K562 (cell line): Measurements from ENCODE around the gene MED15. TPM values are rescaled to one million over a fixed set of nuclear protein-coding genes. Genes with fewer than 3 reads are reported as not detected.

Source experiments
- ARHGAP35 ChIP-seq: fragments of 450-650 bp; IDR thresholded peaks from 2 replicates; pipeline ENCODE4 v1.6.1; 2018; ENCODE audit not compliant: partially characterized antibody
- ATF7 ChIP-seq: fragments of 450-650 bp; IDR thresholded peaks from 2 replicates; pipeline ENCODE4 v1.7.1; 2014; ENCODE audit warnings: mild to moderate bottlenecking, moderate library complexity
- BCOR ChIP-seq: fragments of 450-650 bp; IDR thresholded peaks from 2 replicates; pipeline ENCODE4 v1.6.1; 2016
- CBFA2T2 ChIP-seq: fragments of 450-650 bp; conservative IDR thresholded peaks from 2 replicates; pipeline ENCODE4 v1.6.1; 2017; ENCODE audit warnings: mild to moderate bottlenecking
- ETV6 ChIP-seq, 3 experiments: fragments of 150-350 bp in 1 of 3; sonication (generic) in 1 of 3; formaldehyde crosslinking in 1 of 3; IDR thresholded peaks; 2 replicates each; pipeline versions ENCODE4 v1.6.1 to v1.8.0; 2014 to 2022; ENCODE audit warnings: borderline replicate concordance in 2 of 3, low read depth in 2 of 3, antibody characterized with exemption in 1 of 3, low read length in 1 of 3, mild to moderate bottlenecking in 1 of 3, missing genetic modification reagents in 1 of 3
- GATA2 ChIP-seq: sonication (generic); formaldehyde crosslinking; IDR thresholded peaks from 2 replicates; pipeline ENCODE4 v1.4.0; 2020; ENCODE audit warnings: mild to moderate bottlenecking, missing genetic modification reagents
- HLTF ChIP-seq: fragments of 450-650 bp; IDR thresholded peaks from 2 replicates; pipeline ENCODE4 v1.6.1; 2016
- HNRNPH1 ChIP-seq: fragments of 200-400 bp; formaldehyde crosslinking; optimal IDR thresholded peaks from 2 replicates; pipeline ENCODE3; 2017; ENCODE audit warnings: low read depth, mild to moderate bottlenecking, low read length, moderate library complexity
- MCM7 ChIP-seq, 2 experiments: fragments of 450-650 bp; IDR thresholded peaks; 2 replicates each; pipeline ENCODE4 v1.6.1; 2016 to 2018
- NEUROD1 ChIP-seq: fragments of 150-350 bp; IDR thresholded peaks from 2 replicates; pipeline ENCODE4 v1.6.1; 2014; ENCODE audit warnings: borderline replicate concordance, low read length, low read depth; ENCODE audit not compliant: partially characterized antibody
- NFRKB ChIP-seq: fragments of 450-650 bp; IDR thresholded peaks from 2 replicates; pipeline ENCODE4 v1.6.1; 2016; ENCODE audit warnings: low read depth
- NR2C1 ChIP-seq, 2 experiments: fragments of 450-650 bp; IDR thresholded peaks; 2 replicates each; pipeline ENCODE4 v1.6.1; 2017; ENCODE audit warnings: mild to moderate bottlenecking in 2 of 2, antibody characterized with exemption in 1 of 2, inconsistent platforms in 1 of 2, missing compliant biosample characterization in 1 of 2, missing genetic modification characterization in 1 of 2
- STAT5A ChIP-seq: IDR thresholded peaks from 2 replicates; pipeline ENCODE4 v1.6.1; 2012; ENCODE audit warnings: low read length, inconsistent platforms, borderline replicate concordance
- YBX1 ChIP-seq: fragments of 450-650 bp; IDR thresholded peaks from 2 replicates; pipeline ENCODE4 v1.7.1; 2016; ENCODE audit warnings: mild to moderate bottlenecking
- ZNF140 ChIP-seq: fragments of 250-450 bp; sonication (Bioruptor Pico); IDR thresholded peaks from 2 replicates; pipeline ENCODE4 v1.8.0; 2021; ENCODE audit warnings: moderate library complexity, mild to moderate bottlenecking, inconsistent platforms
- ZNF184 ChIP-seq: sonication (generic); formaldehyde crosslinking; IDR thresholded peaks from 2 replicates; pipeline ENCODE4 v1.5.0; 2020; ENCODE audit warnings: missing genetic modification reagents
- ZNF347 ChIP-seq: fragments of 450-650 bp; formaldehyde crosslinking; IDR thresholded peaks from 2 replicates; pipeline ENCODE4 v1.4.0; 2020; ENCODE audit warnings: low read depth, mild to moderate bottlenecking, moderate library complexity
- ZNF785 ChIP-seq: fragments of 250-450 bp; sonication (Bioruptor Pico); IDR thresholded peaks from 2 replicates; pipeline ENCODE4 v1.4.0; 2020; ENCODE audit warnings: mild to moderate bottlenecking
- ZZZ3 ChIP-seq: fragments of 450-650 bp; IDR thresholded peaks from 2 replicates; pipeline ENCODE4 v1.6.1; 2016; ENCODE audit warnings: antibody characterized with exemption, mild to moderate bottlenecking, moderate library complexity
- polyA plus RNA-seq, 8 experiments: library from polyadenylated mRNA; depleted of rRNA in 4 of 8; stranded (reverse) in 5 of 8; unstranded in 3 of 8; fragments of >200 nt; fragmentation: Nextera tagmentation in 2 of 8; fragmentation: Illumina TruSeq in 1 of 8; extraction: Ambion mirVana in 2 of 8; extraction: Trizol in 1 of 8; gene quantifications; 2 replicates each; pipeline versions ENCODE4 v1.2.1 to v1.2.3, GENCODE V29; 2011 to 2014; ENCODE audit warnings: inconsistent platforms in 1 of 8, missing spikeins in 1 of 8
- total RNA-seq, 7 experiments: library from RNA; depleted of rRNA in 6 of 7; stranded (reverse); fragments of >200 nt in 6 of 7; fragmentation: Illumina TruSeq in 2 of 7; extraction: Trizol in 2 of 7; gene quantifications; 2 replicates each; pipeline versions ENCODE4 v1.2.1 to v1.2.3, GENCODE V29; 2011 to 2021; ENCODE audit warnings: low replicate concordance in 1 of 7
- TF ChIP-seq, protein P1 (sequence below): fragments of 450-650 bp; IDR thresholded peaks from 2 replicates; pipeline ENCODE4 v1.6.1; 2016; ENCODE audit warnings: antibody characterized with exemption
- TF ChIP-seq, protein P2 (sequence below), 3 experiments: fragments of 200-800 bp in 1 of 3; fragments of 250-450 bp in 1 of 3; fragments of 450-650 bp in 1 of 3; sonication (Bioruptor Pico) in 1 of 3; sonication (Bioruptor generic) in 1 of 3; formaldehyde crosslinking in 1 of 3; IDR thresholded peaks; 2 replicates each; pipeline versions ENCODE4 v1.6.1 to v1.8.0; 2016 to 2022; ENCODE audit warnings: mild to moderate bottlenecking in 2 of 3, missing genetic modification characterization in 2 of 3, missing compliant biosample characterization in 1 of 3, moderate library complexity in 1 of 3
- TF ChIP-seq, protein P3 (sequence below), 2 experiments: fragments of 450-650 bp in 1 of 2; sonication (generic) in 1 of 2; formaldehyde crosslinking in 1 of 2; IDR thresholded peaks in 1 of 2; conservative IDR thresholded peaks in 1 of 2; 2 replicates each; pipeline versions ENCODE4 v1.6.1 to v1.8.1; 2016 to 2023; ENCODE audit warnings: mild to moderate bottlenecking in 2 of 2, moderate library complexity in 2 of 2, inconsistent platforms in 1 of 2, missing genetic modification reagents in 1 of 2

Gene MED15
- total and polyA plus RNA-seq, 9 of the 15 experiments (the other 6 are each of a cell fraction or from before 2014, with no cell fraction given), result 4.0 to 271 (median 60.1) TPM

DNA sequence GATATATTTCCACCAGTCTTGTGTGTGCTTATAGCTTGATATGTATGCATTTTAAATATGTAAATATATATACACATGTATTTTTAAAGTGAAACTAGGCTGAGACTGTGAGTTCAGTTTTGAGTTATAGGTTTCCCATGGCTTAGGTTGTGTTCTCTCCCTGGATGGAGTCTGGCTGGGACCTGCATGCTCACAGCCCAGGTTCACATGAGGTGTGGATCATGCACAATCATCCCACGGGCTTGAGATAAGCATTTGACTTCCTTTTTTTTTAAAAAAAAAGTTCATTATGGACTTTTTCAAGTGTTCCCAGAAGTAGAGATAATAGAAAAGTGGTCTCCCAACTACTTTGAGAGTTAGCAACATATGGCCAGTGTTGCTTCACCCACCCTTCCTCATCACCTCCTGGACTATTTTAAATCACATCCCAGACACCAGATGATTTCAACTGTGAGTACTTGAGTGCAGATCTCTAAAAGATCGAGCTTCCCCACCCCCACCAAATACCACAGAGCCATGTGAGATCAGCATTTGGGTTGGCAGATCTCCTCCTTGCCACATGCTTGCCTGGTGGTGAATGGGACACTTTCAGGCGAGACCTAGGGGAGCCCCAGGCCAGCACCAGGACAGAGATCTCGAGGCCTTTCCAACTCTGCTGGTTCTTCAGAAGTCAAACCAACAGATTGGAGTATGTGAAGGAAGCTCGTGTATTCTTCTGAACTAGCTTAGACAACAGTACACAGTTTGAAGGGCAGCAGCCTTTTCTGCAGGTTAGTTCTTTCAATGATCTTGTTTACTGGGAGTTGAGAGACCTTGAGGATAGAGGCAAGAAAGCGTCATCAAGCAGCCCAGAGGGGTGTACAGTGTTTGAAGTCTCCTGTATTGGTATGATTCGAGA lies 15.9 kb downstream of the MED15 start (continued):
- TF ChIP-seq ETV6 (IDR thresholded peaks at IDR 0.05; ENCODE audit: borderline replicate concordance in 1 of 2, low read depth in 2 of 2, low read length in 1 of 2) (0 out of 4 replicates have a peak, but pooled peaks of 1 of the 2 experiments have one; percentile 25), ETV6 (CRISPR knock-in tag; IDR thresholded peaks at IDR 0.05; ENCODE audit: borderline replicate concordance) (no peak; the same call in 1 of the 2 replicates), NEUROD1 (peak; percentile 43), NFRKB (no peak), ARHGAP35 (no peak), STAT5A (peak; percentile 53; the same call in 1 of the 2 replicates), ZNF785 (CRISPR knock-in tag) (no peak), ZNF347 (CRISPR knock-in tag) (no peak), ZNF140 (CRISPR knock-in tag) (no peak), HNRNPH1 (no peak), YBX1 (no peak), NR2C1 (IDR thresholded peaks at IDR 0.05) (no peak), NR2C1 (tag; IDR thresholded peaks at IDR 0.05) (peak; percentile 41), ZNF184 (CRISPR knock-in tag) (no peak), ZZZ3 (no peak), MCM7 (IDR thresholded peaks at IDR 0.05) (no peak), CBFA2T2 (no peak), BCOR (no peak), GATA2 (CRISPR knock-in tag) (peak; percentile 84), HLTF (no peak), ATF7 (no peak)
- TF ChIP-seq, protein P1, sequence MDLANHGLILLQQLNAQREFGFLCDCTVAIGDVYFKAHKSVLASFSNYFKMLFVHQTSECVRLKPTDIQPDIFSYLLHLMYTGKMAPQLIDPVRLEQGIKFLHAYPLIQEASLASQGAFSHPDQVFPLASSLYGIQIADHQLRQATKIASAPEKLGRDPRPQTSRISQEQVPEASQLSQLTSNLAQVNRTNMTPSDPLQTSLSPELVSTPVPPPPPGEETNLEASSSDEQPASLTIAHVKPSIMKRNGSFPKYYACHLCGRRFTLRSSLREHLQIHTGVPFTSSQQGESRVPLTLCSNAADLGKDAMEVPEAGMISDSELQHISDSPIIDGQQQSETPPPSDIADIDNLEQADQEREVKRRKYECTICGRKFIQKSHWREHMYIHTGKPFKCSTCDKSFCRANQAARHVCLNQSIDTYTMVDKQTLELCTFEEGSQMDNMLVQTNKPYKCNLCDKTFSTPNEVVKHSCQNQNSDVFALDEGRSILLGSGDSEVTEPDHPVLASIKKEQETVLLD, result no peak
- TF ChIP-seq, protein P2, sequence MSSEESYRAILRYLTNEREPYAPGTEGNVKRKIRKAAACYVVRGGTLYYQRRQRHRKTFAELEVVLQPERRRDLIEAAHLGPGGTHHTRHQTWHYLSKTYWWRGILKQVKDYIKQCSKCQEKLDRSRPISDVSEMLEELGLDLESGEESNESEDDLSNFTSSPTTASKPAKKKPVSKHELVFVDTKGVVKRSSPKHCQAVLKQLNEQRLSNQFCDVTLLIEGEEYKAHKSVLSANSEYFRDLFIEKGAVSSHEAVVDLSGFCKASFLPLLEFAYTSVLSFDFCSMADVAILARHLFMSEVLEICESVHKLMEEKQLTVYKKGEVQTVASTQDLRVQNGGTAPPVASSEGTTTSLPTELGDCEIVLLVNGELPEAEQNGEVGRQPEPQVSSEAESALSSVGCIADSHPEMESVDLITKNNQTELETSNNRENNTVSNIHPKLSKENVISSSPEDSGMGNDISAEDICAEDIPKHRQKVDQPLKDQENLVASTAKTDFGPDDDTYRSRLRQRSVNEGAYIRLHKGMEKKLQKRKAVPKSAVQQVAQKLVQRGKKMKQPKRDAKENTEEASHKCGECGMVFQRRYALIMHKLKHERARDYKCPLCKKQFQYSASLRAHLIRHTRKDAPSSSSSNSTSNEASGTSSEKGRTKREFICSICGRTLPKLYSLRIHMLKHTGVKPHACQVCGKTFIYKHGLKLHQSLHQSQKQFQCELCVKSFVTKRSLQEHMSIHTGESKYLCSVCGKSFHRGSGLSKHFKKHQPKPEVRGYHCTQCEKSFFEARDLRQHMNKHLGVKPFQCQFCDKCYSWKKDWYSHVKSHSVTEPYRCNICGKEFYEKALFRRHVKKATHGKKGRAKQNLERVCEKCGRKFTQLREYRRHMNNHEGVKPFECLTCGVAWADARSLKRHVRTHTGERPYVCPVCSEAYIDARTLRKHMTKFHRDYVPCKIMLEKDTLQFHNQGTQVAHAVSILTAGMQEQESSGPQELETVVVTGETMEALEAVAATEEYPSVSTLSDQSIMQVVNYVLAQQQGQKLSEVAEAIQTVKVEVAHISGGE (CRISPR knock-in tag; IDR thresholded peaks at IDR 0.05), result peak in 1 of 3 experiments; percentile 52; a peak in 1 of 6 replicates
- TF ChIP-seq, protein P3, sequence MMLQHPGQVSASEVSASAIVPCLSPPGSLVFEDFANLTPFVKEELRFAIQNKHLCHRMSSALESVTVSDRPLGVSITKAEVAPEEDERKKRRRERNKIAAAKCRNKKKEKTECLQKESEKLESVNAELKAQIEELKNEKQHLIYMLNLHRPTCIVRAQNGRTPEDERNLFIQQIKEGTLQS (IDR thresholded peaks at IDR 0.05), result no peak
- TF ChIP-seq, protein P3 (CRISPR knock-in tag; conservative IDR thresholded peaks at IDR 0.05), result no peak; the same call in 1 of the 2 replicates
